HT-29 (cell line): ENCODE data around the gene RETREG2. TPM values are rescaled to one million over a fixed set of nuclear protein-coding genes. Genes with fewer than 3 reads are reported as not detected.

ENCODE experiments used
- total RNA-seq: library from RNA; depleted of rRNA; stranded (reverse); fragments of >200 nt; shearing (Covaris generic); gene quantifications from 2 replicates; pipeline ENCODE4 v1.2.3, GENCODE V29; 2014; rRNA removed

The RETREG2 gene
- total RNA-seq, 1 experiment from 2014 or later: 83.9 TPM

Other genes with a start within 250 kb of the RETREG2 start
- gene CDK5R2, start 218.6 kb upstream of the RETREG2 start, total RNA-seq: not detected in 2 replicates
- not detected in 2 replicates for gene FEV, start 193.1 kb upstream of the RETREG2 start, total RNA-seq
- not detected in 2 replicates for gene CRYBA2, start 184.9 kb upstream of the RETREG2 start, total RNA-seq
- not detected in 2 replicates for gene CFAP65, start 136.8 kb upstream of the RETREG2 start, total RNA-seq
- 12.3 and 13.4 TPM in 2 replicates for gene IHH, start 117.4 kb upstream of the RETREG2 start, total RNA-seq
- 24.7 and 25.9 TPM in 2 replicates for gene NHEJ1, start 17.5 kb upstream of the RETREG2 start, total RNA-seq
- 5.9 and 9.9 TPM in 2 replicates for gene SLC23A3, start 8.2 kb upstream of the RETREG2 start, total RNA-seq
- gene CNPPD1, start 1.4 kb upstream of the RETREG2 start, total RNA-seq: 49.8 and 53.0 TPM in 2 replicates
- 104 and 116 TPM in 2 replicates for gene ZFAND2B, start 28.5 kb downstream of the RETREG2 start, total RNA-seq
- 33.6 and 39.9 TPM in 2 replicates for gene ABCB6, start 40.7 kb downstream of the RETREG2 start, total RNA-seq
- 93.7 and 107 TPM in 2 replicates for gene ATG9A, start 51.4 kb downstream of the RETREG2 start, total RNA-seq
- 41.0 and 43.4 TPM in 2 replicates for gene ANKZF1, start 51.5 kb downstream of the RETREG2 start, total RNA-seq
- gene GLB1L, start 67.2 kb downstream of the RETREG2 start, total RNA-seq: 5.5 and 10.0 TPM in 2 replicates
- 18.3 and 19.9 TPM in 2 replicates for gene STK16, start 67.2 kb downstream of the RETREG2 start, total RNA-seq
- gene TUBA4B, start 75.0 kb downstream of the RETREG2 start, total RNA-seq: not detected in 2 replicates
- 93.8 and 97.4 TPM in 2 replicates for gene TUBA4A, start 75.6 kb downstream of the RETREG2 start, total RNA-seq
- 43.1 and 51.1 TPM in 2 replicates for gene DNAJB2, start 101.1 kb downstream of the RETREG2 start, total RNA-seq
- not detected in 2 replicates for gene PTPRN, start 131.1 kb downstream of the RETREG2 start, total RNA-seq
- gene RESP18, start 154.5 kb downstream of the RETREG2 start, total RNA-seq: not detected in 2 replicates
- 155 and 158 TPM in 2 replicates for gene DNPEP, start 209.6 kb downstream of the RETREG2 start, total RNA-seq
- gene DES, start 240.1 kb downstream of the RETREG2 start, total RNA-seq: 0.63 TPM in 1 of 2 replicates, not detected in the other